Small intestine (tissue), 7 donors: ENCODE results near the gene PLXNB1. TPM values are rescaled to one million over a fixed set of nuclear protein-coding genes. Genes with fewer than 3 reads are reported as not detected.
A peak's percentile ranks its signal among the peaks of the same experiment; 100 is the strongest.

Source experiments
- DNase-seq, 2 donors: peaks; one replicate each; pipeline versions ENCODE4 v3.0.0 to v3.0.0-alpha.2; 2013
- FAIRE-seq: peaks from 2 replicates; lab custom pipeline; 2012; peaks lifted over from hg19 to GRCh38; lab: Jason Lieb, UNC
- H3K27ac ChIP-seq, 3 donors: one replicate each; pipeline ENCODE4 v1.5.1; 2013; ENCODE audit warnings: low read length in 2 of 3, mild to moderate bottlenecking in 2 of 3, control low read depth in 1 of 3, inconsistent platforms in 1 of 3, low read depth in 1 of 3, moderate library complexity in 1 of 3
- H3K27me3 ChIP-seq, 3 donors: one replicate each; pipeline ENCODE4 v1.6.1; 2013; ENCODE audit warnings: low read length in 3 of 3, inconsistent platforms in 1 of 3; ENCODE audit not compliant: control insufficient read depth in 3 of 3, insufficient read depth in 3 of 3
- H3K36me3 ChIP-seq, 3 donors: one replicate each; pipeline ENCODE4 v1.6.1; 2013; ENCODE audit warnings: low read length in 3 of 3, inconsistent platforms in 1 of 3, low read depth in 1 of 3, mild to moderate bottlenecking in 1 of 3, moderate library complexity in 1 of 3; ENCODE audit not compliant: control insufficient read depth in 3 of 3, insufficient read depth in 2 of 3
- H3K4me1 ChIP-seq, 3 donors: one replicate each; pipeline ENCODE4 v1.6.1; 2013; ENCODE audit warnings: low read length in 2 of 3, inconsistent platforms in 1 of 3, low read depth in 1 of 3, mild to moderate bottlenecking in 1 of 3, moderate library complexity in 1 of 3; ENCODE audit not compliant: control insufficient read depth in 3 of 3, insufficient read depth in 2 of 3
- H3K4me3 ChIP-seq, 3 donors: one replicate each; pipeline ENCODE4 v1.5.1; 2013; ENCODE audit warnings: low read length in 3 of 3, control low read depth in 1 of 3, inconsistent platforms in 1 of 3, low read depth in 1 of 3, mild to moderate bottlenecking in 1 of 3, moderate library complexity in 1 of 3
- H3K9me3 ChIP-seq, 2 donors: one replicate each; pipeline ENCODE4 v1.6.1; 2013; ENCODE audit warnings: low read depth in 1 of 2, low read length in 1 of 2; ENCODE audit not compliant: control insufficient read depth in 2 of 2, insufficient read depth in 1 of 2
- WGBS, 3 donors: extraction: QIAGEN DNeasy Blood & Tissue Kit; methylation state at CpG; one replicate each; pipeline ENCODE4 v1.1.7; 2013; 5-methylcytosine and 5-hydroxymethylcytosine counted together
- polyA plus RNA-seq, 4 donors: library from polyadenylated mRNA; stranded (reverse) in 3 of 4; unstranded in 1 of 4; fragments of 200-250 nt in 3 of 4; fragments of 120-200 nt in 1 of 4; gene quantifications; one replicate each; pipeline versions ENCODE4 v1.2.1 to v1.2.3, GENCODE V29; 2013
- donor health status: healthy with polysubstance abuse.
- donor health status: control.
- donor health status: control.
- donor health status: Bipolar disorder and iron deficiency.
- donor health status: healthy.

PLXNB1 gene
- polyA plus RNA-seq, 4 donors, result 56.5 to 129 (median 60.4) TPM

DNA sequence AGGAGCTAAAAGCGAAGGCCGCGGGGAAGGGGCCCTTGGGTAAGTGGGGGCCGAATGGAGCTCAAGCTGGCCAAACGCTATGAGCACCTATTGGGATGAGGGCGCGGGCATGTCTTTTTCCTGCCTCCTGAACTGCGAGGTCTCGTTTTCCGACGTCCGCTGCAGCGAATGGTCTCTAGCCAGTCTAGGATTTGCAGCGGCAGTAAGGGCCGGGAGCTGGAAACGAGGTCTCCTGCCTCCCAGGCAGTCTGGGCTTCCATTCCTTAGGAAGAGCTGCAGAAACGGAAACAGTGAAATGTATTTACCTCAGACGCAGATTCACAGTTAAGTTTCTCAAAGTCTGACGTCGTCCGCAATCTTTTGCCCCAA lies 10.7 kb upstream of the PLXNB1 start:
- peak overlapping the region; percentile 80 to 92 (median 88) for H3K4me3 ChIP-seq
- H3K4me1 ChIP-seq, result peaks cover 2 to 7% (median 6%) of the 10 kb centered on the region in 3 donors
- peaks cover 2 to 24% (median 8%) of the 10 kb centered on the region in 3 donors for H3K36me3 ChIP-seq
- H3K9me3 ChIP-seq, result no peaks in the 10 kb centered on the region
- FAIRE-seq (no peak), DNase-seq (peak; percentile 37 to 73)
- no peaks in the 10 kb centered on the region for H3K27me3 ChIP-seq
- peak overlapping the region; percentile 87 to 97 (median 94) for H3K27ac ChIP-seq
- WGBS, 3 donors, result 0 to 2% (median 1%) methylated on average over 21 of the region's 21 CpGs

DNA sequence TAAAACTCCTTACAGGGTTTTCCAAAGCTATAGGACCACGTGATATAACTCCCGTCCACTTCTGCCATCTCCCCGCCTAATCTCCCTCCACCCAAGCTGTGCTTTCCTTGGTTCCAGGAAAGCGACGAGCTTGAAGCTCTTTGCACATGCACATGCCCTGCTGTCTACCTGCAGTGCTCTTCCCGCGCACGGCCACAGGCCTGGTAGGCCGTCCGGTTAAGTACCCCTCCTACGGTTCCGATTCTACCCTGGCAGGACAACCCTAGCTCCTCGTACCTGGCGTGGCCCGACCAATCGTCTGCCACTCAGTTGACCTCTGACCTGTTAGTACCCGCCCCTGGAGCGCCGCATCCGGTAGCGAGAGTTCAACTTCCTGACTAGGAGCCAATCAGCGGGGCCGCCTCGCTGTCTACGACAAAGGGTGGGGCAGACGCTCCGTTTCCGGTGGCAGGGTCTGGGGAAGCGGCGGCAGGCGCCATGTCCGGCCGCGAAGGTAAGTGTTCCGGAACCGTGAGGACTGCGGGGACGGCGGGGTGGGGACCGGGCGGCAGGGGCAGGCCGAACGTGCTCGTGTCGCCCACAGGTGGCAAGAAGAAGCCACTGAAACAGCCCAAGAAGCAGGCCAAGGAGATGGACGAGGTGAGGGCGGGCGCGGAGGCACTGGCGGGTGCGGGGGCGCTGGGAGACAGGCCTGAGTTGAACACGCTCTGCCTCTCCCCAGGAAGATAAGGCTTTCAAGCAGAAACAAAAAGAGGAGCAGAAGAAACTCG lies 10.1 kb upstream of the PLXNB1 start, which contains the start of the genes CCDC51 and TMA7:
TSS of gene CCDC51 (minus strand) at position 300 of the 770 bp plus-strand sequence. CDS start 4,991 bp downstream, outside the sequence.
TSS of gene TMA7 (plus strand) at position 438 of the 770 bp plus-strand sequence. CDS start at position 478, 40 bp downstream.
- peak; percentile 61 for FAIRE-seq
- 0 to 1% (median 0%) methylated on average over 54 of the region's 54 CpGs for WGBS, 3 donors

DNA sequence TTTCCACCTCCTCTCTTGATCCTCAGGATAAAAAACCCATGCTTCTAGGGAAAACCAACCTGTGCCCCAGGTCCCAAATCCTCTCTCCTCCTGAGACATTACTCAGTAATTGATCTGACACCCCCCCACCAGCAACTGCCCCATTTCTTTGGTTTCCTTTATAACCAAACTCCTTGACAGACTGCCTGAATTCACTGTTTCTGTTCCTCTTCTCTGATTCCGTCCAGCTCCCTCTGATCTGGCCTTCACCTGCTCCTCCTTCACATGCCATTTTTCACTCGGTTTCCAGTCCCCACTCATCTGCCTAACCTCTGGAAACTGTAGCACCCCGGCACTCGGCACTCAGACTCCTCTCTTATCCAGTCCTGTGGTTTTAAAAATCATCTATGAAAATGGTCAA lies 7.9 kb upstream of the PLXNB1 start:
- peaks cover 0 to 26% (median 8%) of the 10 kb centered on the region in 3 donors for H3K36me3 ChIP-seq
- WGBS, 3 donors, result 83 to 89% (median 88%) methylated on average over 4 of the region's 4 CpGs
- H3K27ac ChIP-seq, result no peak overlapping the region
- H3K9me3 ChIP-seq, result no peaks in the 10 kb centered on the region
- no peaks in the 10 kb centered on the region for H3K27me3 ChIP-seq
- DNase-seq (no peak), FAIRE-seq (no peak)
- H3K4me1 ChIP-seq, result peaks cover 8 to 33% (median 9%) of the 10 kb centered on the region in 3 donors
- H3K4me3 ChIP-seq, result no peak overlapping the region

More for the DNA sequence above, 10.1 kb upstream of the PLXNB1 start, which contains the start of the genes CCDC51 and TMA7:
- Histone ChIP-seq H3K27me3 (no peaks in the 10 kb centered on the region), H3K4me3 (peak within 1 kb of the TSS; percentile 80 to 92 (median 88)), H3K9me3 (no peaks in the 10 kb centered on the region), H3K4me1 (peaks cover 2 to 13% (median 6%) of the 10 kb centered on the region in 3 donors), H3K27ac (peak within 1 kb of the TSS; percentile 87 to 97 (median 94)), H3K36me3 (peaks cover 2 to 26% (median 8%) of the 10 kb centered on the region in 3 donors)
- DNase-seq, result peak; percentile 99

DNA sequence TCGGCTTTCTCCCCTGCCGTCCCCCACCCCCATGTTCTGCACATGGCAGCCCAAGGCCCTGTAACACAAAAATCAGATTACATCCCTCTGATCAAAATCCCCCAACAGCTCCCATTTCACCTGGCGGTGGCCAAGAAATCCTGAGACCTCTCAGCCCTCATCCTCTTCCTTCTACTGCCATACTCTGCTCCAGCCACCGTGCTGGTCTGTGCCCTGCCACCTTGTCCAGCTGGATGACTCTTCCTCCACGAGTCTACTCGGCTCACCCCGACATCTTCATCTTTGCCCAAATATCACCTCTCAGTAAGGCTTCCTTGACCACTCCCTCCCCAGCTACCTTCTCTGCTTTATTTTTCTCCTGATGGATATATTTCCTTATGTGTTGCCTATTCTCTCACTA lies 7.0 kb upstream of the PLXNB1 start:
- no peak overlapping the region for H3K4me3 ChIP-seq
- DNase-seq (no peak), FAIRE-seq (no peak)
- H3K27me3 ChIP-seq, result no peaks in the 10 kb centered on the region
- H3K4me1 ChIP-seq, result peaks cover 6 to 42% (median 7%) of the 10 kb centered on the region in 3 donors
- H3K27ac ChIP-seq, result no peak overlapping the region
- no peaks in the 10 kb centered on the region for H3K9me3 ChIP-seq
- 86 to 87% (median 86%) methylated on average over 7 of the region's 7 CpGs for WGBS, 3 donors
- peaks cover 0 to 28% (median 5%) of the 10 kb centered on the region in 3 donors for H3K36me3 ChIP-seq

DNA sequence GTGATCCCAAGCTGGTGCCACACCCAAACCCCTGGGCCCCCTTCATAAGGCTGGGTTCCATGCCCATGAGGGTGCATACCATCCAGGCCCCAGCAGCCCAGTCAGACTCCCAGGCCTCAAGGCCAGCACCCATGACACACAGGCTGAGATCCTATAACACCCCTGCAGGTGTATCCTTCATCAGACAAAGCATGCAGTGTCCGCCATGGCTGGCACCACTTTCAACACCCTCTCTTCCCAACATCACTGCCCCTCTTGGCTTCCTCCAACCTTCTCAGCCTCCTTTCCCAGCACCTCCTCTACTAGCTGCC lies 6.5 kb upstream of the PLXNB1 start:
- no peak for FAIRE-seq
- H3K4me3 ChIP-seq, result no peak overlapping the region
- DNase-seq, result no peak
- no peaks in the 10 kb centered on the region for H3K27me3 ChIP-seq
- H3K36me3 ChIP-seq, result peaks cover 0 to 29% (median 2%) of the 10 kb centered on the region in 3 donors
- H3K27ac ChIP-seq, result no peak overlapping the region
- H3K9me3 ChIP-seq, result no peaks in the 10 kb centered on the region
- 0 to 92% (median 78%) methylated on average over 1 of the region's 1 CpG for WGBS, 3 donors
- peaks cover 3 to 43% (median 6%) of the 10 kb centered on the region in 3 donors for H3K4me1 ChIP-seq

DNA sequence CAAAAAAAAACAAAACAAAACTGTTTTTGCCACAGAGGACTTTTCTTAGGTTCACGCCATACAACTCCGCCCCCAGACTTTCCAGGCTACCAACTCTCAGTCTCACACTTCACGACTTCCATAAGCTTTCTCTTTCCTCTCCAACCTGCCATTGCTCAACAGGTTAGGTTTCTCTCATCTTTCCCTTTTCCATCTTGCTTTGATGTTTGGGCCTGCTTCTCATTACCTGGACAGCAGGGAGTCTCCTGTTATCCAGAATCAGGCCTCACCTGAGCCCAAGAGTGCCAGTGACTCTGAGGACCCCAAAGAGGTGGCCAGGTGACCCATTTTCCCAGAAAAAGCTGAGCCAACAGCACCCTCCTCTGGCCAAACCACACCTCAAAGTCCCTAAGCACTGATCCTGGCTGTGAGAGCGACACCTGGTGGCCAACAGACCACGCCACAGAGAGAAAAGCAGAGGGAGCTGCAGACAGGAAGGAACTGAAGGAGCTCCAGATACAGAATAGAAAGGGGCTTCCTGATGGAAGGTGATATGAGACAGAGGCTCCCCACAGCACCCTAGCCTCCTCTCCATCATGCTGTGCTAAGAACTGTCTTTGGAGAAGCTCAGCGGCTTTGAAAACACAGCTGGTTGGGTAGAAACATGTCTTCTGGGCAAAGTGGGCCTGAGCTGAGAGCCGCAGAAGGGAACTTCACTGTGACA lies 6.0 kb upstream of the PLXNB1 start:
- Histone ChIP-seq H3K27me3 (no peaks in the 10 kb centered on the region), H3K4me3 (no peak overlapping the region), H3K27ac (peak overlapping the region; percentile 1 to 91 (median 21)), H3K9me3 (no peaks in the 10 kb centered on the region), H3K36me3 (peaks cover 0 to 34% (median 2%) of the 10 kb centered on the region in 3 donors), H3K4me1 (peaks cover 3 to 48% (median 6%) of the 10 kb centered on the region in 3 donors)
- WGBS, 3 donors, result 40 to 46% (median 45%) methylated on average over 7 of the region's 7 CpGs
- peak; percentile 90 to 94 for DNase-seq
- FAIRE-seq, result no peak

DNA sequence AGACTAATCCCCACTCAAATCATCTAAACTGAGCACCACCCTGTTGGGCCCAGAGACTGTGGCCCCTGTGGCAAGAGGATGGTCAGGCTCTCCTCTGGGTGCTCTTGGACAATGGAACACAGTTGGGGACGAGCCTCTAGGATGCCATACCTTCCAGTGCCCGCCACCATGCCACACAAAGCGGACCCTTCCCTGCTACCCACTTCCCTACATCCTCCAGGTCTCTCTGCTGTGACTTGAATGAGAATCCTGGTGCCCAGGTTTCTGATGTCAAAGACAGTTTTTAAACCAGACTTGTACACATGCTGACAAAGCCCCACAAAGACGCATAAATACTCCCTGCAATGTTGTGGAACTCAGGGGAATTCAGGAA lies 5.3 kb upstream of the PLXNB1 start:
- DNase-seq (no peak), FAIRE-seq (no peak)
- Histone ChIP-seq H3K4me3 (no peak overlapping the region), H3K27ac (peak overlapping the region in 2 of 3 donors; percentile 21 to 91), H3K4me1 (peaks cover 3 to 55% (median 6%) of the 10 kb centered on the region in 3 donors), H3K36me3 (peaks cover 0 to 34% (median 2%) of the 10 kb centered on the region in 3 donors), H3K9me3 (no peaks in the 10 kb centered on the region), H3K27me3 (no peaks in the 10 kb centered on the region)
- 88 to 94% (median 91%) methylated on average over 4 of the region's 4 CpGs for WGBS, 3 donors

DNA sequence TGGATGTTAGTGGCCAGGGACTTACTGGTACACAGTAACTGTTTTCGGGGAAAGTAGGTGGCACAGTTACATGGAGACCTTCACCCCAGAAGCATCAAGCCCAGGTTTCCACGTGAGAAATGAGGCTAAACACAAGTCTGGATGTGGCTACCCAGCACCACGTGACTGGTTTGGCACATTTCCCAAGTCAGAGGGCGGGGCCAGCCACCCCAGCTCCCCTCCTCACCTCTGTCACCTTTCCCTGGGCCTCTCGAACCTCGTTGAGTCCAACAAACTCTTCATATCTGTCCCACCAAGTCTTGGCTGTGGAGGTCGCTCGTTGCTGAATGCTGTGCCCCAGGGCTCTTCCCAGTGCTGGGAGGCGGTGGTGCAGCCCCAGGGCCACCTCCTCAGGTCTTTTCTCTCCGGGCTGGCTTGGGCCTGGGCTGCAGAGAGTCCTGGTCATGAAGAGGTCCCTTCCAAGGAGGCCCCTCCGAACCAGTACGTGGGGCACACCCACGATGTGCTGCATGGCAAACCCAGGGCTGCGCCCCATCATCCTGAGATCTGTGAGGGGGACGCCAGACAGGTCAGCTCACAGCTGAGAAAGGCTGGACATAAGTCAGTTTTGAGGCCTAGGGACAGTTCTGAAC lies 4.8 kb upstream of the PLXNB1 start:
- FAIRE-seq, result no peak
- no peaks in the 10 kb centered on the region for H3K9me3 ChIP-seq
- peak overlapping the region; percentile 73 to 91 (median 75) for H3K27ac ChIP-seq
- peak; percentile 55 to 71 for DNase-seq
- no peaks in the 10 kb centered on the region for H3K27me3 ChIP-seq
- no peak overlapping the region for H3K4me3 ChIP-seq
- H3K36me3 ChIP-seq, result peaks cover 0 to 34% (median 2%) of the 10 kb centered on the region in 3 donors
- WGBS, 3 donors, result 57 to 67% (median 57%) methylated on average over 15 of the region's 15 CpGs
- H3K4me1 ChIP-seq, result peaks cover 3 to 57% (median 6%) of the 10 kb centered on the region in 3 donors
